ENCODE measurements around the gene TMEM178B.

- TF ChIP-seq CTCF (optimal IDR thresholded peaks at IDR 0.05 in 1 of 3, IDR thresholded peaks at IDR 0.05 in 1 of 3, conservative IDR thresholded peaks at IDR 0.05 in 1 of 3; ENCODE audit: extremely low read depth in 1 of 3, insufficient read depth in 2 of 3, low read length in 3 of 3) (no peak), EZH2 (IDR thresholded peaks at IDR 0.05; ENCODE audit: low read length) (no peak)
Measured at GRCh38 chr7:141221007-141221612, 147.2 kb downstream of the TMEM178B start.
